ENCODE data around the gene ZNFX1.

ZNFX1 gene

GRCh38 chr20:49245921-49246740 lies 31.7 kb downstream of the ZNFX1 start:
- peak; percentile 77 for TF ChIP-seq CTCF (IDR thresholded peaks at IDR 0.05; ENCODE audit: low read depth, low read length)
- DNase-seq (ENCODE audit: extremely low read depth, low read depth), result peak; percentile 22

- TF ChIP-seq CTCF (IDR thresholded peaks at IDR 0.05; ENCODE audit: low read depth, low read length), result no peak
- DNase-seq (ENCODE audit: extremely low read depth, low read depth), result no peak
Observed at GRCh38 chr20:49237531-49237930, 40.3 kb downstream of the ZNFX1 start.

GRCh38 chr20:49236301-49236700 lies 41.6 kb downstream of the ZNFX1 start:
- DNase-seq (ENCODE audit: extremely low read depth, low read depth), result no peak
- TF ChIP-seq CTCF (IDR thresholded peaks at IDR 0.05; ENCODE audit: low read depth, low read length), result no peak

- DNase-seq (ENCODE audit: extremely low read depth, low read depth), result no peak
- no peak for TF ChIP-seq CTCF (IDR thresholded peaks at IDR 0.05; ENCODE audit: low read depth, low read length)
Observed at GRCh38 chr20:49234831-49235230, 43.0 kb downstream of the ZNFX1 start.

- TF ChIP-seq CTCF (IDR thresholded peaks at IDR 0.05; ENCODE audit: low read depth, low read length), result no peak
- DNase-seq (ENCODE audit: extremely low read depth, low read depth), result no peak
Observed at GRCh38 chr20:49233226-49233625, 44.6 kb downstream of the ZNFX1 start.

GRCh38 chr20:49231471-49231870 lies 46.4 kb downstream of the ZNFX1 start:
- no peak for TF ChIP-seq CTCF (IDR thresholded peaks at IDR 0.05; ENCODE audit: low read depth, low read length)
- no peak for DNase-seq (ENCODE audit: extremely low read depth, low read depth)

- no peak for DNase-seq (ENCODE audit: extremely low read depth, low read depth)
- TF ChIP-seq CTCF (IDR thresholded peaks at IDR 0.05; ENCODE audit: low read depth, low read length), result no peak
Observed at GRCh38 chr20:49230561-49231133, 47.2 kb downstream of the ZNFX1 start.

Data from AG09319 (cell line).